HepG2 (cell line): Measurements from ENCODE around the gene RBM45. TPM values are rescaled to one million over a fixed set of nuclear protein-coding genes. Genes with fewer than 3 reads are reported as not detected.

Experiments used
- ATAC-seq: fragments of 200-7000 bp; cut with Tn5 transposase; 3 replicates; pipeline ENCODE4 v1.9.1; 2020; ENCODE audit warnings: mild to moderate bottlenecking, moderate library complexity
- BruUV-seq: library from RNA; stranded (reverse); fragments of 400-500 nt; replicated peaks from 2 replicates; lab custom pipeline; 2021; lab: Mats Ljungman, UMichigan
- CTCF ChIA-PET: fragments of 300-600 bp; formaldehyde crosslinking; extraction: SDS; loops from one replicate; lab custom pipeline; 2021; ENCODE audit warnings: low total read pairs, inconsistent platforms, low intra/inter-chr PET ratio; lab: Yijun Ruan, JAX
- POLR2A ChIA-PET: fragments of 350-600 bp; sonication (Branson Sonifier 250); formaldehyde crosslinking; loops from one replicate; lab custom pipeline; 2020; ENCODE audit warnings: antibody characterized with exemption, inconsistent platforms; lab: Yijun Ruan, JAX
- DNase-seq: peaks from one replicate; pipeline ENCODE4 v3.0.0-alpha.2; 2015; ENCODE audit warnings: low spot score
- FAIRE-seq: peaks from 3 replicates; lab custom pipeline; 2011; peaks lifted over from hg19 to GRCh38; lab: Jason Lieb, UNC
- H2AFZ ChIP-seq: one replicate; pipeline ENCODE4 v1.6.1; 2011; ENCODE audit warnings: low read length, inconsistent platforms
- H3K27ac ChIP-seq: fragments of 300-600 bp; 3 replicates; pipeline ENCODE4 v1.8.0; 2011; ENCODE audit warnings: mixed run types, mild to moderate bottlenecking, mixed read lengths, low read length, inconsistent platforms; ENCODE audit not compliant: insufficient read depth; ENCODE audit errors: extremely low read length
- H3K27me3 ChIP-seq, 2 experiments: fragments of 200-600 bp in 1 of 2; 2 replicates in 1 of 2; 3 replicates in 1 of 2; pipeline versions ENCODE4 v1.6.0 to v1.8.0; 2011; ENCODE audit warnings: low read length in 2 of 2, mild to moderate bottlenecking in 2 of 2, moderate library complexity in 2 of 2, inconsistent platforms in 1 of 2; ENCODE audit not compliant: insufficient read depth in 2 of 2, control insufficient read depth in 1 of 2
- H3K36me3 ChIP-seq, 2 experiments: fragments of 200-600 bp in 1 of 2; replicated peaks in 1 of 2; 2 replicates in 1 of 2; 3 replicates in 1 of 2; pipeline versions ENCODE4 v1.5.1 to v1.8.0; 2011; ENCODE audit warnings: low read length in 2 of 2, inconsistent platforms in 1 of 2; ENCODE audit not compliant: insufficient read depth in 2 of 2, control insufficient read depth in 1 of 2
- H3K4me1 ChIP-seq: 2 replicates; pipeline ENCODE4 v1.5.1; 2012; ENCODE audit warnings: low read length, inconsistent platforms; ENCODE audit not compliant: insufficient read depth
- H3K4me2 ChIP-seq: 2 replicates; pipeline ENCODE4 v1.6.0; 2011; ENCODE audit warnings: low read depth, low read length, inconsistent platforms
- H3K4me3 ChIP-seq, 3 experiments: fragments of 200-600 bp in 1 of 3; sonication (generic), shearing (Covaris generic) in 1 of 3; replicated peaks in 1 of 3; 2 replicates each; pipeline ENCODE4 v1.5.1; 2011 to 2016; ENCODE audit warnings: low read length in 3 of 3, inconsistent platforms in 2 of 3, low read depth in 2 of 3, mild to moderate bottlenecking in 2 of 3, control low read depth in 1 of 3, mixed read lengths in 1 of 3; ENCODE audit not compliant: insufficient read depth in 1 of 3
- H3K79me2 ChIP-seq: one replicate; pipeline ENCODE4 v1.6.1; 2011; ENCODE audit warnings: low read length, inconsistent platforms; ENCODE audit not compliant: insufficient read depth
- H3K9ac ChIP-seq: 2 replicates; pipeline ENCODE4 v1.6.0; 2011; ENCODE audit warnings: mild to moderate bottlenecking, low read depth, low read length, inconsistent platforms; ENCODE audit not compliant: insufficient read depth
- H3K9me3 ChIP-seq: 2 replicates; pipeline ENCODE4 v1.5.1; 2012; ENCODE audit warnings: mild to moderate bottlenecking, low read length
- H4K20me1 ChIP-seq: 2 replicates; pipeline ENCODE4 v1.6.0; 2011; ENCODE audit warnings: inconsistent platforms, mild to moderate bottlenecking, low read length, moderate library complexity; ENCODE audit not compliant: insufficient read depth
- ARNT ChIP-seq: fragments of 450-650 bp; IDR thresholded peaks from 2 replicates; pipeline ENCODE4 v1.6.1; 2017
- FOXO4 ChIP-seq: sonication (generic); formaldehyde crosslinking; conservative IDR thresholded peaks from 2 replicates; pipeline ENCODE4 v1.8.1; 2023; ENCODE audit warnings: missing genetic modification reagents
- LCORL ChIP-seq, 2 experiments: fragments of 450-650 bp in 1 of 2; sonication (generic) in 1 of 2; formaldehyde crosslinking in 1 of 2; IDR thresholded peaks; 2 replicates each; pipeline versions ENCODE4 v1.5.0 to v1.6.1; 2017 to 2020; ENCODE audit warnings: antibody characterized with exemption in 1 of 2, missing genetic modification reagents in 1 of 2
- NKX3-1 ChIP-seq: sonication (generic); formaldehyde crosslinking; IDR thresholded peaks from 2 replicates; pipeline ENCODE4 v1.5.0; 2020; ENCODE audit warnings: missing genetic modification reagents
- PAWR ChIP-seq: sonication (generic); formaldehyde crosslinking; IDR thresholded peaks from 2 replicates; pipeline ENCODE4 v1.4.0; 2020; ENCODE audit warnings: missing genetic modification reagents, mild to moderate bottlenecking, borderline replicate concordance
- TAF1 ChIP-seq: sonication (generic); formaldehyde crosslinking; IDR thresholded peaks from 2 replicates; pipeline ENCODE4 v1.4.0; 2020; ENCODE audit warnings: missing genetic modification reagents
- TERF1 ChIP-seq: sonication (generic); formaldehyde crosslinking; IDR thresholded peaks from 2 replicates; pipeline ENCODE4 v1.8.0; 2022; ENCODE audit warnings: mild to moderate bottlenecking, missing genetic modification reagents, moderate library complexity
- ZBTB4 ChIP-seq: sonication (generic); formaldehyde crosslinking; IDR thresholded peaks from 2 replicates; pipeline ENCODE4 v1.4.0; 2020; ENCODE audit warnings: missing genetic modification reagents, mild to moderate bottlenecking, borderline replicate concordance
- ZBTB43 ChIP-seq: sonication (generic); formaldehyde crosslinking; conservative IDR thresholded peaks from 2 replicates; pipeline ENCODE4 v1.4.0; 2020; ENCODE audit warnings: missing genetic modification reagents
- ZFP62 ChIP-seq: sonication (generic); formaldehyde crosslinking; IDR thresholded peaks from 2 replicates; pipeline ENCODE4 v1.4.0; 2020; ENCODE audit warnings: missing genetic modification reagents
- ZNF256 ChIP-seq: sonication (generic); formaldehyde crosslinking; conservative IDR thresholded peaks from 2 replicates; pipeline ENCODE4 v1.4.0; 2020; ENCODE audit warnings: missing genetic modification reagents
- ZNF281 ChIP-seq: sonication (generic); formaldehyde crosslinking; IDR thresholded peaks from 2 replicates; pipeline ENCODE4 v1.4.0; 2020; ENCODE audit warnings: missing genetic modification reagents, borderline replicate concordance
- ZNF75D ChIP-seq: sonication (generic); formaldehyde crosslinking; IDR thresholded peaks from 2 replicates; pipeline ENCODE4 v1.8.1; 2023; ENCODE audit warnings: missing genetic modification reagents, mild to moderate bottlenecking, borderline replicate concordance
- ZNF773 ChIP-seq: sonication (generic); formaldehyde crosslinking; IDR thresholded peaks from 2 replicates; pipeline ENCODE4 v1.4.0; 2020; ENCODE audit warnings: missing genetic modification reagents, borderline replicate concordance
- ZSCAN25 ChIP-seq: sonication (generic); formaldehyde crosslinking; IDR thresholded peaks from 2 replicates; pipeline ENCODE4 v1.8.0; 2022; ENCODE audit warnings: mild to moderate bottlenecking, missing genetic modification reagents
- WGBS: methylation state at CpG from one replicate; pipeline ENCODE4 v1.1.6; 2017; ENCODE audit warnings: low lambda C conversion rate; 5-methylcytosine and 5-hydroxymethylcytosine counted together
- in situ Hi-C: cut with HindIII; loops from 2 replicates; pipeline ENCODE4 v1.10.0; 2017; ENCODE audit warnings: low pct_unique_long_range_greater_than_20kb; ENCODE audit not compliant: extremely low pct_ligation_motif_present
- intact Hi-C: fragments of 100-400 bp; cut with micrococcal nuclease; formaldehyde crosslinking; loops from one replicate; pipeline ENCODE4 v1.10.0; 2022; ENCODE audit not compliant: unreplicated experiment
- polyA plus RNA-seq, 8 experiments: library from polyadenylated mRNA; depleted of rRNA in 3 of 8; stranded (reverse) in 7 of 8; unstranded in 1 of 8; fragments of >200 nt; fragmentation: Illumina TruSeq in 4 of 8; extraction: Trizol in 4 of 8; gene quantifications; 2 replicates each; pipeline versions ENCODE4 v1.2.1 to v1.2.3, GENCODE V29; 2011 to 2016; ENCODE audit warnings: low read depth in 4 of 8, missing spikeins in 1 of 8, mixed read lengths in 1 of 8; ENCODE audit not compliant: insufficient read depth in 1 of 8
- total RNA-seq, 5 experiments: library from RNA; depleted of rRNA; stranded (reverse); fragments of >200 nt; fragmentation: Illumina TruSeq; extraction: Trizol; gene quantifications; 2 replicates each; pipeline ENCODE4 v1.2.3, GENCODE V29; 2016; ENCODE audit warnings: low read depth in 1 of 5

The RBM45 gene
- total and polyA plus RNA-seq, 2 of the 13 experiments (the other 11 are each of a cell fraction or from before 2014, with no cell fraction given) = 5.7 to 25.2 TPM

GRCh38 chr2:178106053-178106452 is 6.2 kb upstream of the RBM45 start:
- H3K4me2 ChIP-seq = no peak overlapping the region
- BruUV-seq = no TSS peak
- in situ Hi-C loops = no loop called here
- ChIA-PET CTCF (no interaction called here), POLR2A (no interaction called here)
- WGBS = 2% methylated on average over 2 of the region's 2 CpGs
- H3K4me3 ChIP-seq = no peak overlapping the region
- H2AFZ ChIP-seq = no peak overlapping the region
- ATAC-seq (no peak), FAIRE-seq (no peak), DNase-seq (no peak)
- no peaks in the 10 kb centered on the region for H3K27me3 ChIP-seq
- no peaks in the 10 kb centered on the region for H3K79me2 ChIP-seq
- no peak overlapping the region for H3K9ac ChIP-seq
- no peaks in the 10 kb centered on the region for H3K4me1 ChIP-seq
- no peaks in the 10 kb centered on the region for H3K9me3 ChIP-seq
- intact Hi-C loops = no loop called here
- H3K27ac ChIP-seq = no peak overlapping the region
- H3K36me3 ChIP-seq = no peaks in the 10 kb centered on the region
- no peaks in the 10 kb centered on the region for H4K20me1 ChIP-seq
- TF ChIP-seq LCORL (IDR thresholded peaks at IDR 0.05) = no peak
- no peak for TF ChIP-seq LCORL (CRISPR knock-in tag; IDR thresholded peaks at IDR 0.05)
- TF ChIP-seq ZNF281 (CRISPR knock-in tag) = no peak
- no peak for TF ChIP-seq PAWR (CRISPR knock-in tag)
- TF ChIP-seq ZNF256 = no peak
- no peak for TF ChIP-seq TAF1 (CRISPR knock-in tag)
- no peak for TF ChIP-seq TERF1 (CRISPR knock-in tag)
- no peak for TF ChIP-seq NKX3-1
- TF ChIP-seq ARNT = no peak
- TF ChIP-seq ZBTB4 (CRISPR knock-in tag) = no peak
- TF ChIP-seq ZFP62 = no peak
- TF ChIP-seq FOXO4 = no peak
- no peak for TF ChIP-seq ZBTB43 (CRISPR knock-in tag)
- TF ChIP-seq ZNF75D (CRISPR knock-in tag) = no peak
- no peak for TF ChIP-seq ZSCAN25 (CRISPR knock-in tag)
- TF ChIP-seq ZNF773 (CRISPR knock-in tag) = no peak
